ENCODE data around the gene KCNG1. TPM values are rescaled to one million over a fixed set of nuclear protein-coding genes. Genes with fewer than 3 reads are reported as not detected.

KCNG1 gene
- total RNA-seq, 2 donors from 2014 or later = 4.9 to 6.2 TPM

DNA sequence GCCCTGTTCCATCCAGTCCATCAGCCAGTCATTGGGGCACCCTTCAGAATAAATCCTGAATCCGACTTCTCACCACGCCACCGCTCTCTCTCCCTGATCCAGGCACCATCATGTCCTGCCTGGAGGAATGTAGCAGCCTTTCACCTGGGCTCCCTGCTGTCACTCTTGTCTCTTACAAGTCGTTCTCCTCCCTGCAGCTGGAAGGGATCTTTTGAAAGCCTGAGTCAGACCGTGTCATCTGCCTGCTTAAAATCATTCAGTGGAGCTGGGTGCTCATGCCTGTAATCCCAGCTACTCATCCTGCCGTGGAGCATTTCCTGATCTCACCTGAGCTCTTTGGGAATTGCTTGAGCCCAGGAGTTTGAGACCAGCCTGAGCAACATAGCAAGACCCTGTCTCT lies 19.2 kb upstream of the KCNG1 start:
- no peak for DNase-seq
- H3K4me1 ChIP-seq = no peaks in the 10 kb centered on the region
- no peak overlapping the region for H3K27ac ChIP-seq
- no peaks in the 10 kb centered on the region for H3K36me3 ChIP-seq (replicated peaks in 1 of 2; ENCODE audit: insufficient read depth in 1 of 2, low read depth in 2 of 2)
- H3K4me3 ChIP-seq = no peak overlapping the region
- intact Hi-C loops (cut with DNase I) = no loop called here
- H3K9me3 ChIP-seq = peaks cover 0 to 6% (median 0%) of the 10 kb centered on the region in 3 donors
- ATAC-seq = no peak
- H3K27me3 ChIP-seq = no peaks in the 10 kb centered on the region
- TF ChIP-seq POLR2A (IDR thresholded peaks at IDR 0.05) (no peak), CTCF (IDR thresholded peaks at IDR 0.05) (no peak)
- 44% methylated on average over 6 of the region's 6 CpGs for WGBS, 2 donors

DNA sequence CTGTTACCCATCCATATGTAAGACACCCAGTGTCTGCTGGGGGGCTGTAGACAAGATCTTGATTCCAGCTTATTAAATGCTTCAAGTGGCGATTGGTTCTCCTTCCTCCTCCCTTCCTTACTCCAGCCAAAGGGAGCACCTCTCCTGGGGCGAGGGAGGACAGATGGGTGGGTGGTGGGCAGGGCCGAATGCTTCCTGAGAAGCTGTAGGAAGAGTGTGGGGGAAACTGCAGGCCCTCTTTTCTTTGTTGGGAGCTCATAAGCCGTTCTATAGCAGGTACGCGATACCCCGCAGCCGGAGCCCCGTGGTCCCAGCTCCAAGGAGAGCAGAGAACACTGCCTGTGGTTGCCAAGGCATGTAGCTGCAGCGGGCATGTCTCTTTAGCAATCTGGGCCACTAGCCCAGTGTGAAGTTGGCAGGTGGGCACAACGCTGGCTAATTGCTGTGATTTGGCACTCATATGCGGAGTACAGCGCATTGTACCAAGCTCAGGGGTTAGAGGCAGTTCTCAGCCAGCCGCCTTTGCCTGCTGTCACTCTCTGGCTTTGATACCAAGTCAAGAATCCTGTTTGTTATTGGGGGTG lies 14.7 kb upstream of the KCNG1 start:
- intact Hi-C loops (cut with DNase I) = no loop called here
- TF ChIP-seq CTCF (IDR thresholded peaks at IDR 0.05) (no peak), POLR2A (IDR thresholded peaks at IDR 0.05) (no peak)
- 65 to 82% methylated on average over 7 to 14 of the region's 14 CpGs for WGBS, 2 donors
- Histone ChIP-seq H3K27ac (no peak overlapping the region), H3K27me3 (no peaks in the 10 kb centered on the region), H3K36me3 (replicated peaks in 1 of 2; ENCODE audit: insufficient read depth in 1 of 2, low read depth in 2 of 2) (no peaks in the 10 kb centered on the region), H3K4me1 (no peaks in the 10 kb centered on the region), H3K4me3 (no peak overlapping the region), H3K9me3 (no peaks in the 10 kb centered on the region)
- no peak for ATAC-seq
- no peak for DNase-seq

DNA sequence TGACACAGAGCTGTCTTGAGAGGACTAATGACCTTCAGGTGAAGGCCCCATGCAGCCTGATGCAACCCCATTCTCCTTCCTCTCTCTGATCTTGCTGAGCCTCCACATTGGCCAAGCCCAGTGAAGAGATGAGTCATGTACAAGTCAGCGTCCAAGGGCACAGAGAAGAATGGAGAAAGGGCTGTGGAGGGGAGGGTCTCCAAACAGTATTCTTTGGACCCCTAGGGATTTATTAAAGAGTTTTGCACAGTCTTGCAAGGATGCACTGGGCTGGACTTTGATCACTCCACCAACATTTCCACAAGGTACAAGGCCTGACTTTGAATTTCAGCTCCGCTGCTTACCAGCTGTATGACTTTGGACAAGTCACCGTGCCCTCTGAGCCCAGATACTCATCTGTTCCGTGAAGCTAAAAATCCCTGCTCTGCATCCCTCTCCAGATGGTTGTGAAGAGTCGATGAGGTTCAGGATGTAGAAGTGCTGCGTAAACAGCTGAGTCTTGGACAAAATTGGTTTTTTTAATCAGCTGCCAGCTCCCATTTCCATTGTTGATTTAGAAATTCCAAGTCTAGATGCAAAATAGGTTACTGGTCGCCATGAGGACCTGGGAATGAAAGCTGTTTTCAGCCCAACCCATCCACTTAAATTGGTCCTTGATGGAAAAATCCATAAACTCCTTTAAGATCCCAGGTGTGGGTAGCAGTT lies 14.1 kb upstream of the KCNG1 start:
- ATAC-seq (no peak), DNase-seq (no peak)
- Histone ChIP-seq H3K36me3 (replicated peaks in 1 of 2; ENCODE audit: insufficient read depth in 1 of 2, low read depth in 2 of 2) (no peaks in the 10 kb centered on the region), H3K27me3 (no peaks in the 10 kb centered on the region), H3K9me3 (no peaks in the 10 kb centered on the region), H3K27ac (no peak overlapping the region), H3K4me3 (no peak overlapping the region), H3K4me1 (no peaks in the 10 kb centered on the region)
- intact Hi-C loops (cut with DNase I) = no loop called here
- TF ChIP-seq POLR2A (IDR thresholded peaks at IDR 0.05) (no peak), CTCF (IDR thresholded peaks at IDR 0.05) (no peak)
- 64 to 73% methylated on average over 7 of the region's 7 CpGs for WGBS, 2 donors

GRCh38 chr20:51036226-51036625 lies 13.3 kb upstream of the KCNG1 start:
- Histone ChIP-seq H3K9me3 (no peaks in the 10 kb centered on the region), H3K27ac (no peak overlapping the region), H3K4me3 (no peak overlapping the region), H3K36me3 (replicated peaks in 1 of 2; ENCODE audit: insufficient read depth in 1 of 2, low read depth in 2 of 2) (no peaks in the 10 kb centered on the region), H3K27me3 (no peaks in the 10 kb centered on the region), H3K4me1 (no peaks in the 10 kb centered on the region)
- intact Hi-C loops (cut with DNase I) = no loop called here
- WGBS, 2 donors = 66 to 67% methylated on average over 4 of the region's 4 CpGs
- ATAC-seq (no peak), DNase-seq (no peak)
- TF ChIP-seq CTCF (IDR thresholded peaks at IDR 0.05) (no peak), POLR2A (IDR thresholded peaks at IDR 0.05) (no peak)

Measured in body of pancreas (tissue), 4 donors.